GM18498 (cell line): ENCODE measurements around the gene FGF2.
A peak's percentile ranks its signal among the peaks of the same experiment; 100 is the strongest.
"Not testable (repeated sequence)": the region's sequence is repeated elsewhere in the genome, so short reads cannot be mapped to it uniquely, and the experiment has no call there.

Source experiments
- ATAC-seq: cut with Tn5 transposase; IDR thresholded peaks from one replicate; pipeline ENCODE4 v1.9.1; 2021; ENCODE audit warnings: mild to moderate bottlenecking, moderate library complexity; ENCODE audit not compliant: unreplicated experiment

FGF2 gene

GRCh38 chr4:122844391-122844790 is 17.8 kb downstream of the FGF2 start:
- not testable (repeated sequence) for ATAC-seq

- no peak for ATAC-seq
These were observed 18.4 kb downstream of the FGF2 start for GRCh38 chr4:122845066-122845465.

- peak; percentile 71 for ATAC-seq
These were observed 19.1 kb downstream of the FGF2 start for GRCh38 chr4:122845760-122846159.

GRCh38 chr4:122847931-122848330 is 21.3 kb downstream of the FGF2 start:
- no peak for ATAC-seq

GRCh38 chr4:122849789-122850188 is 23.2 kb downstream of the FGF2 start:
- not testable (repeated sequence) for ATAC-seq

GRCh38 chr4:122851568-122851967 is 24.9 kb downstream of the FGF2 start:
- ATAC-seq, result peak; percentile 58

- no peak for ATAC-seq
These were observed 28.1 kb downstream of the FGF2 start for GRCh38 chr4:122854447-122855352.

GRCh38 chr4:122855353-122855890 is 28.8 kb downstream of the FGF2 start:
- ATAC-seq, result no peak

- ATAC-seq, result no peak
These were observed 30.5 kb downstream of the FGF2 start for GRCh38 chr4:122857160-122857559.

- ATAC-seq, result no peak
These were observed 32.1 kb downstream of the FGF2 start for GRCh38 chr4:122858705-122859104.

- no peak for ATAC-seq
These were observed 34.7 kb downstream of the FGF2 start for GRCh38 chr4:122861172-122861943.

GRCh38 chr4:122863639-122864038 is 37.0 kb downstream of the FGF2 start:
- no peak for ATAC-seq

- no peak for ATAC-seq
These were observed 38.8 kb downstream of the FGF2 start for GRCh38 chr4:122865425-122865824.

- not testable (repeated sequence) for ATAC-seq
These were observed 41.6 kb downstream of the FGF2 start for GRCh38 chr4:122868235-122868634.

- ATAC-seq, result no peak
These were observed 46.5 kb downstream of the FGF2 start for GRCh38 chr4:122873146-122873545.

GRCh38 chr4:122873821-122874593 is 47.4 kb downstream of the FGF2 start:
- ATAC-seq, result no peak

- ATAC-seq, result no peak
These were observed 49.3 kb downstream of the FGF2 start for GRCh38 chr4:122875949-122876348.

- no peak for ATAC-seq
These were observed 49.8 kb downstream of the FGF2 start for GRCh38 chr4:122876456-122876855.

- no peak for ATAC-seq
These were observed 52.4 kb downstream of the FGF2 start for GRCh38 chr4:122879001-122879400.

GRCh38 chr4:122882857-122883735 is 56.5 kb downstream of the FGF2 start:
- ATAC-seq, result no peak
